ENCODE measurements around the gene MT1F.

GRCh38 chr16:56686758-56687157 is 29.0 kb downstream of the MT1F start:
- TF ChIP-seq CTCF (IDR thresholded peaks at IDR 0.05 in 4 of 5, conservative IDR thresholded peaks at IDR 0.05 in 1 of 5) (no peak), POLR2A (IDR thresholded peaks at IDR 0.05) (no peak)

All from gastrocnemius medialis (tissue), 4 donors.